Superior temporal gyrus (tissue), 1 donor: ENCODE data around the gene NCS1.

Source experiments
- DNase-seq: peaks from one replicate; pipeline ENCODE4 v3.0.0-alpha.2; 2016; ENCODE audit errors: extremely low spot score

The NCS1 gene

GRCh38 chr9:130147198-130147597, 25.0 kb upstream of the NCS1 start:
- no peak for DNase-seq

GRCh38 chr9:130147910-130148309, 24.3 kb upstream of the NCS1 start:
- no peak for DNase-seq

- no peak for DNase-seq
These were observed 23.2 kb upstream of the NCS1 start for GRCh38 chr9:130149031-130149430.

- no peak for DNase-seq
These were observed 22.4 kb upstream of the NCS1 start for GRCh38 chr9:130149654-130150286.

GRCh38 chr9:130150779-130151382, 21.3 kb upstream of the NCS1 start:
- no peak for DNase-seq

GRCh38 chr9:130154816-130155215, 17.4 kb upstream of the NCS1 start:
- DNase-seq: no peak

GRCh38 chr9:130155647-130156046, 16.6 kb upstream of the NCS1 start:
- no peak for DNase-seq

GRCh38 chr9:130156672-130157071, 15.5 kb upstream of the NCS1 start:
- DNase-seq: no peak

GRCh38 chr9:130157079-130157478, 15.1 kb upstream of the NCS1 start:
- DNase-seq: no peak

GRCh38 chr9:130158001-130158400, 14.2 kb upstream of the NCS1 start:
- DNase-seq: no peak

- no peak for DNase-seq
These were observed 13.1 kb upstream of the NCS1 start for GRCh38 chr9:130159057-130159456.

- no peak for DNase-seq
These were observed 12.1 kb upstream of the NCS1 start for GRCh38 chr9:130159915-130160670.

- no peak for DNase-seq
These were observed 11.2 kb upstream of the NCS1 start for GRCh38 chr9:130160862-130161470.

- DNase-seq: no peak
These were observed 6.6 kb upstream of the NCS1 start for GRCh38 chr9:130165579-130165978.

GRCh38 chr9:130166399-130166798, 5.8 kb upstream of the NCS1 start:
- DNase-seq: no peak

- no peak for DNase-seq
These were observed 4.3 kb upstream of the NCS1 start for GRCh38 chr9:130167927-130168326.

- no peak for DNase-seq
These were observed 717 bp upstream of the NCS1 start for GRCh38 chr9:130171226-130172148.

GRCh38 chr9:130172858-130173665, 858 bp downstream of the NCS1 start:
- no peak for DNase-seq

- DNase-seq: no peak
These were observed 1.4 kb downstream of the NCS1 start for GRCh38 chr9:130173666-130173983.

GRCh38 chr9:130174025-130174424, 1.8 kb downstream of the NCS1 start:
- DNase-seq: no peak

GRCh38 chr9:130174920-130175321, 2.7 kb downstream of the NCS1 start:
- DNase-seq: no peak
